Measurements from ENCODE around the gene TGFBI.

TGFBI gene

GRCh38 chr5:136020001-136020382 is 8.8 kb upstream of the TGFBI start:
- H3K4me3 ChIP-seq (ENCODE audit: low read depth, low read length): peak overlapping the region; percentile 16; the same call in 1 of the 2 replicates
- TF ChIP-seq CTCF (IDR thresholded peaks at IDR 0.05; ENCODE audit: low read depth, low read length): no peak

- TF ChIP-seq CTCF (IDR thresholded peaks at IDR 0.05; ENCODE audit: low read depth, low read length): no peak
- H3K4me3 ChIP-seq (ENCODE audit: low read depth, low read length): peak overlapping the region; percentile 16; the same call in 1 of the 2 replicates
Measured at GRCh38 chr5:136020383-136021015, 8.3 kb upstream of the TGFBI start.

- H3K4me3 ChIP-seq (ENCODE audit: low read depth, low read length): no peak overlapping the region
- TF ChIP-seq CTCF (IDR thresholded peaks at IDR 0.05; ENCODE audit: low read depth, low read length): no peak
Measured at GRCh38 chr5:136021016-136021405, 7.8 kb upstream of the TGFBI start.

- TF ChIP-seq CTCF (IDR thresholded peaks at IDR 0.05; ENCODE audit: low read depth, low read length): no peak
- H3K4me3 ChIP-seq (ENCODE audit: low read depth, low read length): no peak overlapping the region
Measured at GRCh38 chr5:136022965-136023364, 5.8 kb upstream of the TGFBI start.

- no peak overlapping the region for H3K4me3 ChIP-seq (ENCODE audit: low read depth, low read length)
- TF ChIP-seq CTCF (IDR thresholded peaks at IDR 0.05; ENCODE audit: low read depth, low read length): no peak
Measured at GRCh38 chr5:136023958-136024541, 4.7 kb upstream of the TGFBI start.

- TF ChIP-seq CTCF (IDR thresholded peaks at IDR 0.05; ENCODE audit: low read depth, low read length): no peak
- no peak overlapping the region for H3K4me3 ChIP-seq (ENCODE audit: low read depth, low read length)
Measured at GRCh38 chr5:136025900-136026299, 2.9 kb upstream of the TGFBI start.

- H3K4me3 ChIP-seq (ENCODE audit: low read depth, low read length): no peak overlapping the region
- TF ChIP-seq CTCF (IDR thresholded peaks at IDR 0.05; ENCODE audit: low read depth, low read length): no peak
Measured at GRCh38 chr5:136026636-136027035, 2.2 kb upstream of the TGFBI start.
